Transverse colon (tissue), 4 donors: ENCODE measurements around the gene ISG20L2.

Experiments used
- EP300 ChIP-seq: sonication (generic); formaldehyde crosslinking; IDR thresholded peaks from one replicate; pipeline ENCODE4 v1.6.1; 2017; ENCODE audit warnings: antibody characterized with exemption, low read depth
- POLR2A ChIP-seq: fragments of 450-650 bp; IDR thresholded peaks from one replicate; pipeline ENCODE4 v1.6.1; 2016; ENCODE audit warnings: antibody characterized with exemption, mild to moderate bottlenecking, moderate library complexity
- POLR2AphosphoS5 ChIP-seq, 3 donors: sonication (generic); formaldehyde crosslinking; IDR thresholded peaks; one replicate each; pipeline ENCODE4 v1.6.1; 2016; ENCODE audit warnings: antibody characterized with exemption in 3 of 3
- TF ChIP-seq, protein P1 (sequence below), 5 experiments: fragments of 200-600 bp in 3 of 5; fragments of 450-650 bp in 2 of 5; sonication (generic) in 3 of 5; IDR thresholded peaks; 1 replicate in 2 of 5; 2 replicates in 3 of 5; pipeline ENCODE4 v1.5.1; 2016 to 2017; ENCODE audit warnings: antibody characterized with exemption in 5 of 5, inconsistent platforms in 3 of 5, mild to moderate bottlenecking in 2 of 5, moderate library complexity in 1 of 5

- TF ChIP-seq, protein P1, sequence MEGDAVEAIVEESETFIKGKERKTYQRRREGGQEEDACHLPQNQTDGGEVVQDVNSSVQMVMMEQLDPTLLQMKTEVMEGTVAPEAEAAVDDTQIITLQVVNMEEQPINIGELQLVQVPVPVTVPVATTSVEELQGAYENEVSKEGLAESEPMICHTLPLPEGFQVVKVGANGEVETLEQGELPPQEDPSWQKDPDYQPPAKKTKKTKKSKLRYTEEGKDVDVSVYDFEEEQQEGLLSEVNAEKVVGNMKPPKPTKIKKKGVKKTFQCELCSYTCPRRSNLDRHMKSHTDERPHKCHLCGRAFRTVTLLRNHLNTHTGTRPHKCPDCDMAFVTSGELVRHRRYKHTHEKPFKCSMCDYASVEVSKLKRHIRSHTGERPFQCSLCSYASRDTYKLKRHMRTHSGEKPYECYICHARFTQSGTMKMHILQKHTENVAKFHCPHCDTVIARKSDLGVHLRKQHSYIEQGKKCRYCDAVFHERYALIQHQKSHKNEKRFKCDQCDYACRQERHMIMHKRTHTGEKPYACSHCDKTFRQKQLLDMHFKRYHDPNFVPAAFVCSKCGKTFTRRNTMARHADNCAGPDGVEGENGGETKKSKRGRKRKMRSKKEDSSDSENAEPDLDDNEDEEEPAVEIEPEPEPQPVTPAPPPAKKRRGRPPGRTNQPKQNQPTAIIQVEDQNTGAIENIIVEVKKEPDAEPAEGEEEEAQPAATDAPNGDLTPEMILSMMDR (IDR thresholded peaks at IDR 0.05) = no peak
- TF ChIP-seq POLR2AphosphoS5 (IDR thresholded peaks at IDR 0.05) (no peak), EP300 (no peak), POLR2A (no peak)
These were observed 15.8 kb upstream of the ISG20L2 start for GRCh38 chr1:156744344-156744743.
